Sigmoid colon (tissue), 4 donors: ENCODE results near the gene TBC1D8.

ENCODE experiments used
- EP300 ChIP-seq, 4 donors: sonication (generic); formaldehyde crosslinking; IDR thresholded peaks; one replicate each; pipeline ENCODE4 v1.6.1; 2017; ENCODE audit warnings: antibody characterized with exemption in 4 of 4
- TF ChIP-seq, protein P1 (sequence below), 4 experiments: fragments of 450-650 bp in 3 of 4; fragments of 200-600 bp in 1 of 4; IDR thresholded peaks; one replicate each; pipeline ENCODE4 v1.5.1; 2016 to 2019; ENCODE audit warnings: antibody characterized with exemption in 4 of 4, mild to moderate bottlenecking in 3 of 4, moderate library complexity in 2 of 4

DNA sequence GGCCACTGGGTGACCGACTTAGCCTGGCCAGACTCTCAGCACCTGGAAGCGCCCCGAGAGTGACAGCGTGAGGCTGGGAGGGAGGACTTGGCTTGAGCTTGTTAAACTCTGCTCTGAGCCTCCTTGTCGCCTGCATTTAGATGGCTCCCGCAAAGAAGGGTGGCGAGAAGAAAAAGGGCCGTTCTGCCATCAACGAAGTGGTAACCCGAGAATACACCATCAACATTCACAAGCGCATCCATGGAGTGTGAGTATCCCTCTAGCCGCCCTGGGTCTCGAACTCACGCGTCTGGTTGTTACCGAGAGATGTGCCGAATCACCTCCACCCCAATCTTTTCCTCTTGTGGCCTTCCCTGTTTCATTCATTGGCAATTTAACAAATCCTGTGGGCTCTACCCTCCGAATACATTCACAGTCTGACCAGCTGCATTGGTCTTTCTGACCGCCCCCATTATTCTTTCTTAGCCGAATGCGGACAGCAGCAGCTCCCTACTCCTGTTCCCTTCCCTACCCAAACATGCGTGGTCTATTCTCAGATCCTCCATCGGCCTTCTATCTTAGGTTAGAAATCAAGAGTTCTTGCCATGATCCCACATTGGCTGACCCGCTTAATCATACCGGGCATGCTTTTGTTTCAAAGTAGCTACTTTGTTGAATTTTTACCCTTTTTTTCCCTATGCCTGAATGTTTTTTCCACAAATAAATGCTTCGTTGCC is 148.5 kb downstream of the TBC1D8 start:
- TF ChIP-seq EP300 (IDR thresholded peaks at IDR 0.05): no peak
- TF ChIP-seq, protein P1, sequence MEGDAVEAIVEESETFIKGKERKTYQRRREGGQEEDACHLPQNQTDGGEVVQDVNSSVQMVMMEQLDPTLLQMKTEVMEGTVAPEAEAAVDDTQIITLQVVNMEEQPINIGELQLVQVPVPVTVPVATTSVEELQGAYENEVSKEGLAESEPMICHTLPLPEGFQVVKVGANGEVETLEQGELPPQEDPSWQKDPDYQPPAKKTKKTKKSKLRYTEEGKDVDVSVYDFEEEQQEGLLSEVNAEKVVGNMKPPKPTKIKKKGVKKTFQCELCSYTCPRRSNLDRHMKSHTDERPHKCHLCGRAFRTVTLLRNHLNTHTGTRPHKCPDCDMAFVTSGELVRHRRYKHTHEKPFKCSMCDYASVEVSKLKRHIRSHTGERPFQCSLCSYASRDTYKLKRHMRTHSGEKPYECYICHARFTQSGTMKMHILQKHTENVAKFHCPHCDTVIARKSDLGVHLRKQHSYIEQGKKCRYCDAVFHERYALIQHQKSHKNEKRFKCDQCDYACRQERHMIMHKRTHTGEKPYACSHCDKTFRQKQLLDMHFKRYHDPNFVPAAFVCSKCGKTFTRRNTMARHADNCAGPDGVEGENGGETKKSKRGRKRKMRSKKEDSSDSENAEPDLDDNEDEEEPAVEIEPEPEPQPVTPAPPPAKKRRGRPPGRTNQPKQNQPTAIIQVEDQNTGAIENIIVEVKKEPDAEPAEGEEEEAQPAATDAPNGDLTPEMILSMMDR (IDR thresholded peaks at IDR 0.05): no peak
